H9 (cell line): ENCODE results near the gene PCDHGB4. TPM values are rescaled to one million over a fixed set of nuclear protein-coding genes. Genes with fewer than 3 reads are reported as not detected.

ENCODE experiments used
- DNase-seq: peaks from one replicate; pipeline ENCODE4 v3.0.0-alpha.2; 2017
- H2AFZ ChIP-seq: one replicate; pipeline ENCODE4 v1.6.1; 2013; ENCODE audit warnings: mild to moderate bottlenecking, low read length, control low read depth, moderate library complexity
- H2AK5ac ChIP-seq: 2 replicates; pipeline ENCODE4 v1.6.1; 2013; ENCODE audit warnings: low read length, control low read depth, mixed read lengths; ENCODE audit not compliant: insufficient read length
- H2BK120ac ChIP-seq: one replicate; pipeline ENCODE4 v1.6.1; 2013; ENCODE audit warnings: low read depth, mild to moderate bottlenecking, low read length, control low read depth, inconsistent platforms; ENCODE audit not compliant: poor library complexity, severe bottlenecking
- H2BK12ac ChIP-seq: 2 replicates; pipeline ENCODE4 v1.6.1; 2013; ENCODE audit warnings: low read length, control low read depth, mixed read lengths, low read depth; ENCODE audit not compliant: insufficient read length
- H2BK15ac ChIP-seq: 2 replicates; pipeline ENCODE4 v1.6.1; 2013; ENCODE audit warnings: low read depth, low read length, control low read depth
- H2BK20ac ChIP-seq: one replicate; pipeline ENCODE4 v1.6.1; 2013; ENCODE audit warnings: low read depth, mild to moderate bottlenecking, low read length, control low read depth, inconsistent platforms; ENCODE audit not compliant: poor library complexity, severe bottlenecking
- H2BK5ac ChIP-seq: 2 replicates; pipeline ENCODE4 v1.6.1; 2013; ENCODE audit warnings: low read length, control low read depth, mixed read lengths; ENCODE audit not compliant: insufficient read length
- H3K14ac ChIP-seq: 2 replicates; pipeline ENCODE4 v1.6.1; 2013; ENCODE audit warnings: low read length, control low read depth; ENCODE audit not compliant: insufficient read depth
- H3K18ac ChIP-seq: 2 replicates; pipeline ENCODE4 v1.6.1; 2013; ENCODE audit warnings: low read depth, mild to moderate bottlenecking, mixed read lengths, low read length, control low read depth; ENCODE audit not compliant: insufficient read length
- H3K23ac ChIP-seq: 2 replicates; pipeline ENCODE4 v1.6.1; 2013; ENCODE audit warnings: low read length, control low read depth, mixed read lengths, low read depth; ENCODE audit not compliant: insufficient read length
- H3K23me2 ChIP-seq: 2 replicates; pipeline ENCODE4 v1.6.1; 2013; ENCODE audit warnings: low read depth, mild to moderate bottlenecking, mixed read lengths, low read length, control low read depth; ENCODE audit not compliant: insufficient read length, poor library complexity, severe bottlenecking
- H3K27ac ChIP-seq: 2 replicates; pipeline ENCODE4 v1.5.1; 2013; ENCODE audit warnings: low read length, control low read depth, mixed read lengths, low read depth; ENCODE audit not compliant: insufficient read length
- H3K27me3 ChIP-seq: 2 replicates; pipeline ENCODE4 v1.6.1; 2013; ENCODE audit warnings: low read length, control low read depth, inconsistent platforms; ENCODE audit not compliant: insufficient read depth
- H3K4ac ChIP-seq: 2 replicates; pipeline ENCODE4 v1.6.1; 2013; ENCODE audit warnings: low read depth, mild to moderate bottlenecking, control low read depth, inconsistent platforms, low read length, moderate library complexity
- H3K4me1 ChIP-seq: 2 replicates; pipeline ENCODE4 v1.6.1; 2013; ENCODE audit warnings: low read length, control low read depth, inconsistent platforms; ENCODE audit not compliant: insufficient read depth
- H3K4me2 ChIP-seq: 2 replicates; pipeline ENCODE4 v1.6.1; 2013; ENCODE audit warnings: low read length, control low read depth, mixed read lengths; ENCODE audit not compliant: insufficient read length, insufficient read depth
- H3K56ac ChIP-seq: 2 replicates; pipeline ENCODE4 v1.6.1; 2013; ENCODE audit warnings: low read depth, mild to moderate bottlenecking, mixed read lengths, low read length, control low read depth; ENCODE audit not compliant: insufficient read length
- H3K79me1 ChIP-seq: 2 replicates; pipeline ENCODE4 v1.6.1; 2013; ENCODE audit warnings: low read depth, mild to moderate bottlenecking, moderate library complexity, low read length, control low read depth, inconsistent platforms; ENCODE audit not compliant: insufficient read depth, poor library complexity, severe bottlenecking
- H3K79me2 ChIP-seq: 2 replicates; pipeline ENCODE4 v1.6.1; 2013; ENCODE audit warnings: low read length, control low read depth, inconsistent platforms; ENCODE audit not compliant: insufficient read depth
- H3K9ac ChIP-seq: 2 replicates; pipeline ENCODE4 v1.6.1; 2013; ENCODE audit warnings: low read length, control low read depth, mixed read lengths; ENCODE audit not compliant: insufficient read length; ENCODE audit errors: extremely low read depth
- H3K9me3 ChIP-seq: one replicate; pipeline ENCODE4 v1.6.1; 2013; ENCODE audit warnings: low read depth, low read length, inconsistent platforms; ENCODE audit not compliant: control insufficient read depth
- H3T11ph ChIP-seq: one replicate; pipeline ENCODE4 v1.6.1; 2013; ENCODE audit warnings: mild to moderate bottlenecking, low read length, control low read depth, inconsistent platforms
- H4K20me1 ChIP-seq: one replicate; pipeline ENCODE4 v1.6.1; 2013; ENCODE audit not compliant: control insufficient read depth, insufficient read length, insufficient read depth
- H4K5ac ChIP-seq: 2 replicates; pipeline ENCODE4 v1.6.1; 2013; ENCODE audit warnings: low read depth, mild to moderate bottlenecking, mixed read lengths, low read length, control low read depth; ENCODE audit not compliant: insufficient read length
- H4K8ac ChIP-seq: replicated peaks from 2 replicates; pipeline ENCODE4 v1.6.1; 2013; ENCODE audit warnings: low read length, control low read depth, mixed read lengths, low read depth; ENCODE audit not compliant: insufficient read length
- H4K91ac ChIP-seq: 2 replicates; pipeline ENCODE4 v1.6.1; 2013; ENCODE audit warnings: low read depth, mild to moderate bottlenecking, moderate library complexity, mixed read lengths, low read length, control low read depth; ENCODE audit not compliant: insufficient read length
- H3K27ac Mint-ChIP-seq, 3 experiments: 2 replicates in 2 of 3; 3 replicates in 1 of 3; pipeline ENCODE4 v1.8.0; 2020 to 2021; ENCODE audit warnings: mixed read lengths in 3 of 3, mild to moderate bottlenecking in 1 of 3, moderate library complexity in 1 of 3
- H3K27me3 Mint-ChIP-seq: 2 replicates; pipeline ENCODE4 v1.8.0; 2021; ENCODE audit warnings: low read depth, mild to moderate bottlenecking, moderate library complexity, mixed read lengths
- H3K36me3 Mint-ChIP-seq, 3 experiments: 2 replicates in 2 of 3; 3 replicates in 1 of 3; pipeline ENCODE4 v1.8.0; 2020 to 2021; ENCODE audit warnings: low read depth in 3 of 3, mixed read lengths in 3 of 3; ENCODE audit not compliant: insufficient read depth in 1 of 3
- H3K4me1 Mint-ChIP-seq, 2 experiments: 2 replicates each; pipeline ENCODE4 v1.8.0; 2020; ENCODE audit warnings: mixed read lengths in 2 of 2
- H3K4me3 Mint-ChIP-seq, 2 experiments: 2 replicates in 1 of 2; 3 replicates in 1 of 2; pipeline ENCODE4 v1.8.0; 2020 to 2021; ENCODE audit warnings: mild to moderate bottlenecking in 2 of 2, mixed read lengths in 2 of 2, moderate library complexity in 1 of 2
- H3K9me3 Mint-ChIP-seq, 2 experiments: 2 replicates in 1 of 2; 3 replicates in 1 of 2; pipeline ENCODE4 v1.8.0; 2020; ENCODE audit warnings: mild to moderate bottlenecking in 2 of 2, mixed read lengths in 2 of 2, moderate library complexity in 1 of 2
- WGBS: extraction: QIAGEN DNeasy Blood & Tissue Kit; methylation state at CpG from one replicate; pipeline ENCODE4 v1.1.7; 2013; ENCODE audit warnings: missing lambda C conversion rate, low lambda C conversion rate, mixed read lengths; ENCODE audit not compliant: insufficient read length; ENCODE audit errors: extremely low coverage; 5-methylcytosine and 5-hydroxymethylcytosine counted together
- total RNA-seq: library from RNA; stranded (reverse); gene quantifications from 2 replicates; pipeline ENCODE4 v1.2.1, GENCODE V29; 2021
- TF ChIP-seq, protein P1 (sequence below): fragments of 200-600 bp; sonication (generic); conservative IDR thresholded peaks from 3 replicates; pipeline ENCODE4 v1.8.0; 2021; ENCODE audit warnings: antibody characterized with exemption, mild to moderate bottlenecking

PCDHGB4 gene
- total RNA-seq, 1 experiment from 2014 or later: 4.2 TPM

DNA sequence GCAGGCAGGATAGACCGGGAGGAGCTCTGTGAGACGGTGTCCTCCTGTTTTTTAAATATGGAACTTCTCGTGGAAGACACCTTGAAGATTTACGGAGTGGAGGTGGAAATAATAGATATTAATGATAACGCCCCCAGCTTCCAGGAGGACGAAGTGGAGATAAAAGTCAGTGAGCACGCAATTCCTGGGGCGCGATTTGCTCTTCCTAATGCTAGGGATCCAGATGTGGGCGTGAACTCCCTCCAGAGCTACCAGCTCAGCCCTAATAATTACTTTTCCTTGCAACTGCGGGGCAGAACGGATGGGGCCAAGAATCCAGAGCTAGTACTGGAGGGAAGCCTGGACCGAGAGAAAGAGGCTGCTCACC lies 34.0 kb downstream of the PCDHGB4 start:
- no peak overlapping the region for H2AFZ ChIP-seq
- no peak overlapping the region for H3K4me2 ChIP-seq
- no peaks in the 10 kb centered on the region for H3K4me1 ChIP-seq
- H3K4ac ChIP-seq: no peak overlapping the region
- no CpG with 5 or more reads among the region's 13 CpGs for WGBS
- H3K27ac ChIP-seq: no peak overlapping the region
- no peak overlapping the region for H3K23ac ChIP-seq
- H2BK120ac ChIP-seq: no peak overlapping the region
- TF ChIP-seq, protein P1, sequence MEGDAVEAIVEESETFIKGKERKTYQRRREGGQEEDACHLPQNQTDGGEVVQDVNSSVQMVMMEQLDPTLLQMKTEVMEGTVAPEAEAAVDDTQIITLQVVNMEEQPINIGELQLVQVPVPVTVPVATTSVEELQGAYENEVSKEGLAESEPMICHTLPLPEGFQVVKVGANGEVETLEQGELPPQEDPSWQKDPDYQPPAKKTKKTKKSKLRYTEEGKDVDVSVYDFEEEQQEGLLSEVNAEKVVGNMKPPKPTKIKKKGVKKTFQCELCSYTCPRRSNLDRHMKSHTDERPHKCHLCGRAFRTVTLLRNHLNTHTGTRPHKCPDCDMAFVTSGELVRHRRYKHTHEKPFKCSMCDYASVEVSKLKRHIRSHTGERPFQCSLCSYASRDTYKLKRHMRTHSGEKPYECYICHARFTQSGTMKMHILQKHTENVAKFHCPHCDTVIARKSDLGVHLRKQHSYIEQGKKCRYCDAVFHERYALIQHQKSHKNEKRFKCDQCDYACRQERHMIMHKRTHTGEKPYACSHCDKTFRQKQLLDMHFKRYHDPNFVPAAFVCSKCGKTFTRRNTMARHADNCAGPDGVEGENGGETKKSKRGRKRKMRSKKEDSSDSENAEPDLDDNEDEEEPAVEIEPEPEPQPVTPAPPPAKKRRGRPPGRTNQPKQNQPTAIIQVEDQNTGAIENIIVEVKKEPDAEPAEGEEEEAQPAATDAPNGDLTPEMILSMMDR: no peak
- H3K56ac ChIP-seq: no peak overlapping the region
- H2BK5ac ChIP-seq: no peak overlapping the region
- no peaks in the 10 kb centered on the region for H3K79me2 ChIP-seq
- H2AK5ac ChIP-seq: no peak overlapping the region
- H3K27me3 ChIP-seq: no peaks in the 10 kb centered on the region; the same call in 1 of the 2 replicates
- Mint-ChIP-seq H3K9me3 (peaks cover 65 to 81% of the 10 kb centered on the region in 2 experiments), H3K4me3 (0 out of 5 replicates have a peak overlapping the region, but pooled peaks of 1 of the 2 experiments have one; percentile 17), H3K27ac (no peak overlapping the region; a peak in 1 of 7 replicates), H3K27me3 (peaks cover 17% of the 10 kb centered on the region), H3K36me3 (peaks cover 52 to 87% (median 64%) of the 10 kb centered on the region in 3 experiments), H3K4me1 (peaks cover 4 to 5% of the 10 kb centered on the region in 2 experiments; a peak in 3 of 4 replicates)
- H4K5ac ChIP-seq: no peak overlapping the region
- no peak overlapping the region for H3K18ac ChIP-seq
- H4K20me1 ChIP-seq: no peaks in the 10 kb centered on the region
- H3K9ac ChIP-seq: no peak overlapping the region
- peaks cover 7% of the 10 kb centered on the region for H3K23me2 ChIP-seq
- no peak overlapping the region for H2BK12ac ChIP-seq
- H3K79me1 ChIP-seq: no peaks in the 10 kb centered on the region
- no peak overlapping the region for H2BK20ac ChIP-seq
- peaks cover 13% of the 10 kb centered on the region for H3K9me3 ChIP-seq
- no peak for DNase-seq
- H2BK15ac ChIP-seq: no peak overlapping the region
- no peak overlapping the region for H4K8ac ChIP-seq
- H3T11ph ChIP-seq: no peak overlapping the region
- H4K91ac ChIP-seq: no peak overlapping the region
- H3K14ac ChIP-seq: no peak overlapping the region
